IPS DF 6.9 (cell line): ENCODE data around the gene REPS2.

ENCODE experiments used
- DNase-seq: peaks from one replicate; pipeline ENCODE4 v3.0.0-alpha.2; 2013; ENCODE audit warnings: low read depth, low spot score
- H3K27ac ChIP-seq: one replicate; pipeline ENCODE4 v1.5.1; 2013; ENCODE audit warnings: low read length, control low read depth
- H3K27me3 ChIP-seq: 2 replicates; pipeline ENCODE4 v1.6.1; 2013; ENCODE audit warnings: mild to moderate bottlenecking, low read length; ENCODE audit not compliant: control insufficient read depth, insufficient read depth
- H3K36me3 ChIP-seq: 2 replicates; pipeline ENCODE4 v1.6.1; 2013; ENCODE audit warnings: low read length; ENCODE audit not compliant: control insufficient read depth, insufficient read depth
- H3K4me1 ChIP-seq: 2 replicates; pipeline ENCODE4 v1.6.1; 2013; ENCODE audit warnings: low read length; ENCODE audit not compliant: control insufficient read depth, insufficient read depth
- H3K4me3 ChIP-seq: 2 replicates; pipeline ENCODE4 v1.5.1; 2013; ENCODE audit warnings: mild to moderate bottlenecking, low read length
- H3K9me3 ChIP-seq: 2 replicates; pipeline ENCODE4 v1.6.1; 2013; ENCODE audit warnings: low read length, inconsistent platforms; ENCODE audit not compliant: control insufficient read depth, insufficient read depth
- WGBS: extraction: QIAGEN DNeasy Blood & Tissue Kit; methylation state at CpG from one replicate; pipeline ENCODE4 v1.1.7; 2013; ENCODE audit warnings: mixed read lengths, missing lambda C conversion rate; ENCODE audit not compliant: insufficient read length, insufficient coverage; 5-methylcytosine and 5-hydroxymethylcytosine counted together

Gene REPS2

DNA sequence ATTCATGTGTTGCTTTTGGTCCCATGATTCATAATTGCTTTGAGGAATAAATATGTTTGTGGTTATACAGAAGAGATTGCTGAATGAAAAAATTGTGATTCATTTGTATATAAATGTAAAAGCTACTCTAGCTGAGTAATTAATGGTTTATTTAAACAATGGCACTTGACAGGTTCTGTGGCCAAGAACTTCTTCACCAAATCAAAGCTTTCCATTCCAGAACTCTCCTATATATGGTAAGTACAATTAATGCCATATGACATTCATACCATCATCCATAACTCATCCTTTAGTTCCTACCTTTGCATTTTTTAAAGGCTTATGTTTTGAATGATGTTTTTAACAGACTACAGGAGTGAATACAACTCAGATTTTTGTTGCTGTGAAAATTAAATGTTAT is 105.8 kb downstream of the REPS2 start:
- no peak for DNase-seq
- Histone ChIP-seq H3K9me3 (no peaks in the 10 kb centered on the region), H3K27me3 (no peaks in the 10 kb centered on the region), H3K4me1 (no peaks in the 10 kb centered on the region), H3K4me3 (no peak overlapping the region), H3K27ac (no peak overlapping the region), H3K36me3 (no peaks in the 10 kb centered on the region)

GRCh38 chrX:17052793-17053192 is 106.3 kb downstream of the REPS2 start:
- Histone ChIP-seq H3K27me3 (no peaks in the 10 kb centered on the region), H3K9me3 (no peaks in the 10 kb centered on the region), H3K4me3 (no peak overlapping the region), H3K4me1 (no peaks in the 10 kb centered on the region), H3K36me3 (no peaks in the 10 kb centered on the region), H3K27ac (no peak overlapping the region)
- WGBS: no CpG with 5 or more reads among the region's 2 CpGs
- DNase-seq: no peak

- WGBS: no CpG with 5 or more reads among the region's 5 CpGs
- H3K4me1 ChIP-seq: no peaks in the 10 kb centered on the region
- no peak for DNase-seq
- H3K4me3 ChIP-seq: no peak overlapping the region
- H3K9me3 ChIP-seq: no peaks in the 10 kb centered on the region
- no peaks in the 10 kb centered on the region for H3K36me3 ChIP-seq
- H3K27ac ChIP-seq: no peak overlapping the region
- no peaks in the 10 kb centered on the region for H3K27me3 ChIP-seq
Observed at GRCh38 chrX:17053502-17053901, 107.0 kb downstream of the REPS2 start.

GRCh38 chrX:17056868-17057608 is 110.6 kb downstream of the REPS2 start:
- H3K27ac ChIP-seq: no peak overlapping the region
- no peak for DNase-seq
- no peaks in the 10 kb centered on the region for H3K4me1 ChIP-seq
- no peak overlapping the region for H3K4me3 ChIP-seq
- H3K36me3 ChIP-seq: no peaks in the 10 kb centered on the region
- H3K9me3 ChIP-seq: no peaks in the 10 kb centered on the region
- no peaks in the 10 kb centered on the region for H3K27me3 ChIP-seq
- WGBS: no CpG with 5 or more reads among the region's 2 CpGs

GRCh38 chrX:17062065-17062464 is 115.6 kb downstream of the REPS2 start:
- no peaks in the 10 kb centered on the region for H3K4me1 ChIP-seq
- no peaks in the 10 kb centered on the region for H3K27me3 ChIP-seq
- no peaks in the 10 kb centered on the region for H3K36me3 ChIP-seq
- H3K4me3 ChIP-seq: no peak overlapping the region
- no peak for DNase-seq
- no peaks in the 10 kb centered on the region for H3K9me3 ChIP-seq
- H3K27ac ChIP-seq: no peak overlapping the region

DNA sequence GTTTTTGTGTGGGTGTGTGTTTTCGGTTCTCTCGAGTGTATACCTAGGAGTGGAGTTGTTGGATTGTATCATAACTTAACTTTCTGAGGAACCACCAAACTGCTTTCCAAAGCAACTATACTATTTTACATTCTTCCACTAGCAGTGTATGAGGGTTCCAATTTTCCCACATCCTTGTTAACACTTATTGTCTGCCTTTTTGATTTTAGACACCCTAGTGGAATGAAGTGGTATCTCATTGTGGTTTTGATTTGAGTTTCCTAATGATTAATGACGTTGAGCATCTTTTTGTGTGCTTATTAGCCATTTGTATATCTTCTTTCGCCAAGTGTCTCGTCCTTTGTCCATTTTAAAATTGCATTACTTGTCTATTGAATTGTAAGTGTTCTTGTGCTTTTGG is 118.6 kb downstream of the REPS2 start:
- WGBS: no CpG with 5 or more reads among the region's 5 CpGs
- no peak overlapping the region for H3K4me3 ChIP-seq
- H3K4me1 ChIP-seq: no peaks in the 10 kb centered on the region
- H3K27me3 ChIP-seq: no peaks in the 10 kb centered on the region
- no peak overlapping the region for H3K27ac ChIP-seq
- no peaks in the 10 kb centered on the region for H3K9me3 ChIP-seq
- DNase-seq: no peak
- no peaks in the 10 kb centered on the region for H3K36me3 ChIP-seq

DNA sequence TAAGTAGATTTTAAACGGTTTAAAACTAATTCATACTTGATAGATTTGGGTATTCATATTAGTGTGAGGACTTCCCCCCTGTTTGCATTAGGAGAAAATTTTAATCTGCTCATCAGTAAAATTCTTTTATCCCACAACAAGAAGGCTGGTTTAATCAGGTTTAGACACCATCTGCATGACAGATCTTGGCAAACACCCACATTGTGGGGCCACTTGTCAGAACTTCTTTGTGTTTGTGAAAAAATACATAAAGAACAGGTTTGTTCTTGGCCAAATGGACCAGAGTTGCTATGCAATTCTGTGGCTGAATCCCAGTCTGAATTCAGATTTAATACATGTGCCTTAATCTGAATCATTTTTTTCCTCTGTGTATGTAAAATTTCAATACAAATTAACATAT is 121.1 kb downstream of the REPS2 start:
- no peak for DNase-seq
- Histone ChIP-seq H3K27ac (no peak overlapping the region), H3K27me3 (no peaks in the 10 kb centered on the region), H3K4me3 (no peak overlapping the region), H3K36me3 (no peaks in the 10 kb centered on the region), H3K9me3 (no peaks in the 10 kb centered on the region), H3K4me1 (no peaks in the 10 kb centered on the region)
- WGBS: no CpG with 5 or more reads among the region's 1 CpG

GRCh38 chrX:17072301-17072700 is 125.8 kb downstream of the REPS2 start:
- H3K4me1 ChIP-seq: no peaks in the 10 kb centered on the region
- no CpG with 5 or more reads among the region's 2 CpGs for WGBS
- H3K27me3 ChIP-seq: no peaks in the 10 kb centered on the region
- H3K36me3 ChIP-seq: no peaks in the 10 kb centered on the region
- no peak overlapping the region for H3K27ac ChIP-seq
- no peak for DNase-seq
- no peaks in the 10 kb centered on the region for H3K9me3 ChIP-seq
- no peak overlapping the region for H3K4me3 ChIP-seq

DNA sequence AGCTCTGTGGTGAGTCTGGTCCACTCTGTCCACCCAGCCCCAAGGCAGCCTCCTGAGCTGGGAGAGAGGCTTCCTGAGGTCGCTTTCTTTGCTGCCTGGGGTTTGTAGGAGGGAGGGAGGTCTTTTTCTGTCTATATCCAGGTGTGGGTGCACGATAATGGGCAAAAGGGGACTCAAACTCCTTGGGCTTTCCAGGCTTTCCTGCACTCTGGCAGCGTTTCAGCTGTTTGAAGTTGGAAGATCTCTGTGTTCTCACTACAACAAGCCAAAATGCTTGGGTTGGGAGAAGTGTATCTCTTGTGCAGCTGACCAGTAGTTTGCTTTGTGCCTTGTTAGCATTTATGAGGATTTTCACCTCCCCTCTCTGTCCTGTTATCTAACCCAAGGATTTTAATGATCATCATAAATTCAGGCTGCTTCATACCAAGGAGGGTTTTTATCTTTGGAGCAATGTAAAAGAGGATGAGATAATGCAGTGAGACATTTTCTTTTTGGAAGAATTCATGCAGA is 126.3 kb downstream of the REPS2 start:
- no peaks in the 10 kb centered on the region for H3K9me3 ChIP-seq
- DNase-seq: no peak
- H3K4me3 ChIP-seq: no peak overlapping the region
- no peaks in the 10 kb centered on the region for H3K36me3 ChIP-seq
- no peaks in the 10 kb centered on the region for H3K27me3 ChIP-seq
- WGBS: no CpG with 5 or more reads among the region's 3 CpGs
- H3K27ac ChIP-seq: no peak overlapping the region
- H3K4me1 ChIP-seq: no peaks in the 10 kb centered on the region

DNA sequence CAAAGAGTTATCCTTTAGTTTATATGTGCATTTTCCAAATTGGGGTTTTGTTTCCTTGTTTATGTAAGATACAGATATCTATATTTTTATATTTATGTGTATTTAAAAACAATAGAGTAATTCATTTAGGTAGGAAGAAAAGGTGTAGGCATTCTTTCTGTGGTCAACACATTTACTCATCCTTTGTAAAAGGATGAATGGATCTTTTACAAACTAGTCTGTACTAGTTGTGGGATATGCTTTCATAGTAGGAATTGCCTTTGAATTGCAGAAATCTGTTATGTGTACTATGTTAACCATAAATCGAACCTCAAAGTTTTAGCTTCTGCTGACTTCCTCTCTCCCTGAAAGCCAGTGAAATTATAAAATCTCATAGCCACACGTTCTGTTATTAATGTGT is 128.5 kb downstream of the REPS2 start:
- Histone ChIP-seq H3K4me1 (no peaks in the 10 kb centered on the region), H3K27ac (no peak overlapping the region), H3K9me3 (no peaks in the 10 kb centered on the region), H3K4me3 (no peak overlapping the region), H3K36me3 (no peaks in the 10 kb centered on the region), H3K27me3 (no peaks in the 10 kb centered on the region)
- no peak for DNase-seq
- WGBS: no CpG with 5 or more reads among the region's 2 CpGs

DNA sequence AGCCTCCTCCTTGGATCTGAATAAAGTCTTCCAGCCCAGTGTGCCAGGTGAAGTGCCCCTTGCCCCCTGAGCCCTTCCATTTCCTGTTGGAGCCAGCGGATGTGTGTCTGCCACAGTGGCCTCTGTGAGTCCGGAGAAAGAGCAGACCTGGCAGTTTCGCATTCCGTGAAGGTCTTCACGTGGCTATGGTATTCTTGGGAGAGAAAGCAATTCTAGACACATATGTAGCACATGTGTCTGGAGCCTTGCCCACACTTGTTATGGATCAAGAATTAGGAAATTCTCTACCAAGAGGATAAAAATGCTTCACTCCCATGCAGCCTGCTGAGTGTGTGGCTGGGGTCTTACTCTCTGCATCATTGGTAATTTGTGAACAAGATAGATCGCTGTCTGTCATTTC is 130.9 kb downstream of the REPS2 start:
- Histone ChIP-seq H3K27ac (no peak overlapping the region), H3K4me3 (no peak overlapping the region), H3K9me3 (no peaks in the 10 kb centered on the region), H3K4me1 (no peaks in the 10 kb centered on the region), H3K36me3 (no peaks in the 10 kb centered on the region), H3K27me3 (no peaks in the 10 kb centered on the region)
- no peak for DNase-seq
- WGBS: no CpG with 5 or more reads among the region's 6 CpGs
